Measurements from ENCODE around the gene GHR. TPM values are rescaled to one million over a fixed set of nuclear protein-coding genes. Genes with fewer than 3 reads are reported as not detected.

Gene GHR
- total RNA-seq, 1 donor from 2014 or later: 6.6 TPM

- no peak overlapping the region for H3K4me3 Mint-ChIP-seq (ENCODE audit: low read depth)
Measured at GRCh38 chr5:42753099-42753498, 329.9 kb downstream of the GHR start.

GRCh38 chr5:42756606-42757601 is 333.7 kb downstream of the GHR start, which contains the start of gene CCDC152:
CCDC152 (plus strand) TSS chr5:42756818; CDS start chr5:42759122, 2,304 bp downstream.
- TF ChIP-seq CTCF (IDR thresholded peaks at IDR 0.05; ENCODE audit: unreplicated experiment): no peak
- no peaks in the 10 kb centered on the region for H3K4me1 Mint-ChIP-seq (ENCODE audit: low read depth)
- peaks cover 4% of the 10 kb centered on the region for H3K27me3 Mint-ChIP-seq
- H3K9me3 Mint-ChIP-seq (ENCODE audit: low read depth): peaks cover 5% of the 10 kb centered on the region
- no peak for DNase-seq (ENCODE audit: low spot score, unreplicated experiment)
- no peak within 1 kb of the TSS for H3K4me3 Mint-ChIP-seq (ENCODE audit: low read depth)
- no peak within 1 kb of the TSS for H3K27ac Mint-ChIP-seq
- no peaks in the 10 kb centered on the region for H3K36me3 Mint-ChIP-seq (ENCODE audit: insufficient read depth)

More at GRCh38 chr5:42753099-42753498, 329.9 kb downstream of the GHR start:
- DNase-seq (ENCODE audit: low spot score, unreplicated experiment): no peak
- no peaks in the 10 kb centered on the region for H3K36me3 Mint-ChIP-seq (ENCODE audit: insufficient read depth)
- no peaks in the 10 kb centered on the region for H3K9me3 Mint-ChIP-seq (ENCODE audit: low read depth)
- no peak for TF ChIP-seq CTCF (IDR thresholded peaks at IDR 0.05; ENCODE audit: unreplicated experiment)
- no peak overlapping the region for H3K27ac Mint-ChIP-seq
- peaks cover 4% of the 10 kb centered on the region for H3K27me3 Mint-ChIP-seq
- peaks cover 2% of the 10 kb centered on the region for H3K4me1 Mint-ChIP-seq (ENCODE audit: low read depth)

GRCh38 chr5:42759456-42759855 is 336.2 kb downstream of the GHR start:
- Mint-ChIP-seq H3K4me1 (ENCODE audit: low read depth) (no peaks in the 10 kb centered on the region), H3K27me3 (peaks cover 4% of the 10 kb centered on the region), H3K9me3 (ENCODE audit: low read depth) (peaks cover 5% of the 10 kb centered on the region), H3K4me3 (ENCODE audit: low read depth) (no peak overlapping the region), H3K27ac (no peak overlapping the region), H3K36me3 (ENCODE audit: insufficient read depth) (no peaks in the 10 kb centered on the region)
- no peak for DNase-seq (ENCODE audit: low spot score, unreplicated experiment)
- no peak for TF ChIP-seq CTCF (IDR thresholded peaks at IDR 0.05; ENCODE audit: unreplicated experiment)

GRCh38 chr5:42760426-42760825 is 337.2 kb downstream of the GHR start:
- DNase-seq (ENCODE audit: low spot score, unreplicated experiment): no peak
- no peak overlapping the region for H3K4me3 Mint-ChIP-seq (ENCODE audit: low read depth)
- H3K27ac Mint-ChIP-seq: no peak overlapping the region
- H3K36me3 Mint-ChIP-seq (ENCODE audit: insufficient read depth): no peaks in the 10 kb centered on the region
- H3K4me1 Mint-ChIP-seq (ENCODE audit: low read depth): no peaks in the 10 kb centered on the region
- TF ChIP-seq CTCF (IDR thresholded peaks at IDR 0.05; ENCODE audit: unreplicated experiment): no peak
- peaks cover 4% of the 10 kb centered on the region for H3K27me3 Mint-ChIP-seq
- peaks cover 11% of the 10 kb centered on the region for H3K9me3 Mint-ChIP-seq (ENCODE audit: low read depth)

- Mint-ChIP-seq H3K4me3 (ENCODE audit: low read depth) (no peak overlapping the region), H3K27me3 (peaks cover 4% of the 10 kb centered on the region), H3K9me3 (ENCODE audit: low read depth) (peaks cover 13% of the 10 kb centered on the region), H3K4me1 (ENCODE audit: low read depth) (no peaks in the 10 kb centered on the region), H3K36me3 (ENCODE audit: insufficient read depth) (no peaks in the 10 kb centered on the region), H3K27ac (no peak overlapping the region)
- no peak for DNase-seq (ENCODE audit: low spot score, unreplicated experiment)
- no peak for TF ChIP-seq CTCF (IDR thresholded peaks at IDR 0.05; ENCODE audit: unreplicated experiment)
Measured at GRCh38 chr5:42761791-42762190, 338.6 kb downstream of the GHR start.
